Mammary epithelial cell (primary cell): ENCODE measurements around the gene TARBP2.

ENCODE experiments used
- EZH2 ChIP-seq: IDR thresholded peaks from 2 replicates; pipeline ENCODE4 v1.6.1; 2012; ENCODE audit warnings: low read length, inconsistent platforms, borderline replicate concordance
- TF ChIP-seq, protein P1 (sequence below), 2 donors: IDR thresholded peaks in 1 of 2; conservative IDR thresholded peaks in 1 of 2; 2 replicates each; pipeline ENCODE4 v1.5.1; 2011 to 2012; ENCODE audit warnings: inconsistent platforms in 2 of 2, low read length in 2 of 2, mild to moderate bottlenecking in 2 of 2, control low read depth in 1 of 2, low read depth in 1 of 2; ENCODE audit not compliant: insufficient read depth in 1 of 2; ENCODE audit errors: extremely low read depth in 1 of 2

GRCh38 chr12:53514628-53515290, 13.7 kb downstream of the TARBP2 start:
- TF ChIP-seq, protein P1, sequence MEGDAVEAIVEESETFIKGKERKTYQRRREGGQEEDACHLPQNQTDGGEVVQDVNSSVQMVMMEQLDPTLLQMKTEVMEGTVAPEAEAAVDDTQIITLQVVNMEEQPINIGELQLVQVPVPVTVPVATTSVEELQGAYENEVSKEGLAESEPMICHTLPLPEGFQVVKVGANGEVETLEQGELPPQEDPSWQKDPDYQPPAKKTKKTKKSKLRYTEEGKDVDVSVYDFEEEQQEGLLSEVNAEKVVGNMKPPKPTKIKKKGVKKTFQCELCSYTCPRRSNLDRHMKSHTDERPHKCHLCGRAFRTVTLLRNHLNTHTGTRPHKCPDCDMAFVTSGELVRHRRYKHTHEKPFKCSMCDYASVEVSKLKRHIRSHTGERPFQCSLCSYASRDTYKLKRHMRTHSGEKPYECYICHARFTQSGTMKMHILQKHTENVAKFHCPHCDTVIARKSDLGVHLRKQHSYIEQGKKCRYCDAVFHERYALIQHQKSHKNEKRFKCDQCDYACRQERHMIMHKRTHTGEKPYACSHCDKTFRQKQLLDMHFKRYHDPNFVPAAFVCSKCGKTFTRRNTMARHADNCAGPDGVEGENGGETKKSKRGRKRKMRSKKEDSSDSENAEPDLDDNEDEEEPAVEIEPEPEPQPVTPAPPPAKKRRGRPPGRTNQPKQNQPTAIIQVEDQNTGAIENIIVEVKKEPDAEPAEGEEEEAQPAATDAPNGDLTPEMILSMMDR (conservative IDR thresholded peaks at IDR 0.05 in 1 of 2, IDR thresholded peaks at IDR 0.05 in 1 of 2; ENCODE audit: extremely low read depth in 1 of 2, insufficient read depth in 1 of 2, low read depth in 1 of 2, low read length in 2 of 2): no peak
- TF ChIP-seq EZH2: no peak
